ENCODE measurements around the gene LIPT2.
A peak's percentile ranks its signal among the peaks of the same experiment; 100 is the strongest.

The LIPT2 gene

DNA sequence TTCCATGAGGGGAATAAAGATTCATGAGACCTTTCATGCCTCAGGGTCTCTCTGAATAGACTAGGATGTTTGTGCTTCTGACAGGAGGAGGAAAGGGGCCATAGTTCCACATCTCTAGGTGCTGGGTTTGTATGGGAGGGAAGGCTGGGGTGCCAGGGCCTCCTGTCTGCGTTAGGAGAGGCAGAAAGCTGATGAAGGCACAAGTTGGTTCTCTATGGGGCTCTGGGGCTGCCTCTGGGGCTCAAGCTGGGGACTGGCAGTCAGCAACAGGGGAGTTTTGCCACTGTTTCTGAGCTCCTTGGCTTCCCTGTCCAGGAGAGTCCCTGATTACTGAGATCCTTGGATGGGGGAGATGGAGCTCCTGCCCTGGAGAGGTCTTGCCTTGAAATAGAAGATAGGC, 30.3 kb downstream of the LIPT2 start:
- no peak for DNase-seq

DNA sequence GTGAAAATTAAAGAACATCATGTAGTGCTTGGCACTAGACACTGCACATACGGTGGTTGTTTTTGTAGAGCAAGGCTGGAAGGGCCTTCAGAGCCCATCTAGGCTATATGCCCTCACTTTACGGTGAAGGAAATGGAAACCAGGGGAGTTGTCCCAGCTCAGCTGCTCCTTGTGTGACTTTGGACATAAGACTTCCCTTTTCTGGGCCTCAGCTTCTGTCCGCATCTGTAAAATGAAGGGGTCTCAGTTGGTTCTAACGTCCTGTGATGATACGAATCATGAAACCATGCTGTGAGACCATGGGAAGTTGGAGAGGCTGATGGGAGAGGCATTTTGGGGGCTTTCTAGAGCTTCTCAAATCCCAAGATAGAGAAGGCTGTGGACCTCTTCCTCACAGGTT, 30.9 kb downstream of the LIPT2 start:
- no peak for DNase-seq

- no peak for DNase-seq
These were observed 31.5 kb downstream of the LIPT2 start for GRCh38 chr11:74462009-74462408.

DNA sequence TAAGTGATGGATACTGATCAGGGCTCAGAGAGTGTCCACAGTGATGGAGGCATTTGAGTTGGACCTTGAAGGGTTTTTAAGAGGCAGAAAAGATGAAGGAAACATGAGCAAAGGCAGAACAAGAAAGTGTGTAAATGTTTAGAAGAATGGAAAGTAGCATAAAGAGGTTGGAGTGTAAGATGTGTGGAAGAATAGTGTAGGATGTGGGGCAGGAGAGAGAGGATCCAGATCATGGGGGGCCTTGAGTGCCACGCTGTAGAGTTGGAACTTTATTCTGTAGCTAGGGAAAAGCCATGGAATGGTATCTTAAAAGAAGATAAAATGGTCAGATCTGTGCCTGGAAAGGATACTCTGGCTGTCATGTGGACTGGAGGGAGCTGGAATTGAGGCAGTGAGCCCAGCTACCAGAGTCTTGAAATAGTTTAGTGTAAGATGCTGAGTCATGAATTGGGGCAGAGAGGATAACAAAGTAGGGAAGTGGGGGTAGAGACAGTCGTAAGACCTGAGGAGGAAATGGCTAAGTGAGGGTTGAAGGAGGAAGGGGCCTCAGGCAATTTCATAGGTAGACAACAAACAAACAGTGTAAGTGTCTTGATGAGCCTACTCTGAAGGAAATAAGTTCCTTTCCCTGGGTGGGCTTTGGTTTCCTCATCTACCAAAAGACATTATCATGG, 32.9 kb downstream of the LIPT2 start:
- DNase-seq = no peak

GRCh38 chr11:74460065-74460464, 33.5 kb downstream of the LIPT2 start:
- no peak for DNase-seq

- no peak for DNase-seq
These were observed 33.9 kb downstream of the LIPT2 start for GRCh38 chr11:74459584-74459983.

GRCh38 chr11:74457356-74457755, 36.2 kb downstream of the LIPT2 start:
- no peak for DNase-seq

DNA sequence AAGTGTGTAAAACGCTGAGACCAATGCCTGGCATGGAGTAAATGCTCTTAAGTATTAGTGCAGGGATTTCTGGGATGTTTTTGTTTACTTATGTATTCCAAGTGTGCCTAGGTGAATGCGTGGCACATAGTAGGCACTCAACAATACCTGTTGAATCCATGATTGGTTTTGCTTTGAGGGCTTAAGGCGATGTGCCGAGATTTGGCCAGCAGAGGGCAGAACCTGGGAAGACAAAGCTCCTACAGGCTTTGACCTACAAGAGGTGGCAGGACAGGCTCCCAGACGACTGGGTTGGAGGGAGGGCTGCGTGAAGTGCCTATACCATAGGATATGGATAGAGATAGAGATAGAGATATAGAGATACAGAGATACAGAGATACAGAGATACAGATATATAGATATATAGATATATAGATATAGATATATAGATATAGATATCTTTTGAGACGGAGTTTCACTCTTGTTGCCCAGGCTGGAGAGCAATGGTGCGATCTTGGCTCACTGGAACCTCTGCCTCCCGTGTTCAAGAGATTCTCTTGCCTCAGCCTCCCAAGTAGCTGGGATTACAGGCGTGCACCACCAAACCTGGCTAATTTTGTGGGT, 40.0 kb downstream of the LIPT2 start:
- peak; percentile 28 to 37 for DNase-seq

- DNase-seq = no peak
These were observed 41.2 kb downstream of the LIPT2 start for GRCh38 chr11:74452366-74452765.

GRCh38 chr11:74450318-74450717, 43.2 kb downstream of the LIPT2 start:
- DNase-seq = no peak

DNA sequence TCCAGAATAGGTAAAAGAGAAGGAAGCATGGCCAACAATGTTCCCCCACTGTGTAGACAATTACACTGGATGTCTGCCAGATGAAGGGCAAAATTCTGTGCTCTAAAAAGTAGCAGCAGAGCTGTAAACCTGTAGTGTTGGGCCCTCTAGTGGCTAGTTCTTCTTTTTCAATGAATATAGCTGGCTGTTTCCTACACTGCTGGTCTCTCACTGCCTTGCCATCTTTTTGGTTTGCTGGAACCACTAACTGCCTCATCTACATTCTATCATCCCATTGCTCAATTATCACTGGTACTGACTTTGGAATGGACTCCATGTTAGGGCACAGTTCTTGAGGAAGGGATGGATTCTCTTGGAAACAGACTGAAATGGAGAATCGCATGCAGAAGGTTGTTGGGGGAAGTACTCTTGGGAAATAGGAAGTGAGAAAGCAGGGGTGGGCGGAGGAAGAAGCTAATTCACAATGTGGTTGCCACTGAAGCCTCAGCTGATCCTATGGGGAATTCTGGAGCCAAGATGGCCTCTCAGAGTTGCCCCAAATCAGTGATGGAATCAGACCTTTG, 44.1 kb downstream of the LIPT2 start:
- DNase-seq = peak; percentile 6 to 71

GRCh38 chr11:74447720-74448119, 45.8 kb downstream of the LIPT2 start:
- DNase-seq = no peak

DNA sequence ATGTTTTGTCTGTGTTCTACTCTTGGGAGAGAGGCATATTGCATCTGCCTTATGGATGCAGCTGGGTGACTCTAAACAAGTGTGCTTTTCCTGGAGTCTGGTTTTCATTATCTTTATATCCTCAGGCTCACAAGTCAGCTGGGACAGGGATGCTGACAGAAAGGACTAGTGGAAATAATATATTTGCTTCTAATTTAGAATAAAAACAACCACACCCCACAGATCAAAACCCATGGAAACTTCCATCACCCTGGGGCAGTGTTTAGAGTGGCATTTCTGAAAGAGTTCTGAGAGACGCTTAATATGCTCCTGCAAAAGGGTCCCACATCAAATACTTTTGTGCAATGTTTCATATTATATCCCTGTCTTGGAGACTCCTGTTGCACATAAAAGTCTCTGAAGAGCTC, 47.0 kb downstream of the LIPT2 start:
- DNase-seq = no peak

- DNase-seq = no peak
These were observed 49.2 kb downstream of the LIPT2 start for GRCh38 chr11:74444173-74444826.

DNA sequence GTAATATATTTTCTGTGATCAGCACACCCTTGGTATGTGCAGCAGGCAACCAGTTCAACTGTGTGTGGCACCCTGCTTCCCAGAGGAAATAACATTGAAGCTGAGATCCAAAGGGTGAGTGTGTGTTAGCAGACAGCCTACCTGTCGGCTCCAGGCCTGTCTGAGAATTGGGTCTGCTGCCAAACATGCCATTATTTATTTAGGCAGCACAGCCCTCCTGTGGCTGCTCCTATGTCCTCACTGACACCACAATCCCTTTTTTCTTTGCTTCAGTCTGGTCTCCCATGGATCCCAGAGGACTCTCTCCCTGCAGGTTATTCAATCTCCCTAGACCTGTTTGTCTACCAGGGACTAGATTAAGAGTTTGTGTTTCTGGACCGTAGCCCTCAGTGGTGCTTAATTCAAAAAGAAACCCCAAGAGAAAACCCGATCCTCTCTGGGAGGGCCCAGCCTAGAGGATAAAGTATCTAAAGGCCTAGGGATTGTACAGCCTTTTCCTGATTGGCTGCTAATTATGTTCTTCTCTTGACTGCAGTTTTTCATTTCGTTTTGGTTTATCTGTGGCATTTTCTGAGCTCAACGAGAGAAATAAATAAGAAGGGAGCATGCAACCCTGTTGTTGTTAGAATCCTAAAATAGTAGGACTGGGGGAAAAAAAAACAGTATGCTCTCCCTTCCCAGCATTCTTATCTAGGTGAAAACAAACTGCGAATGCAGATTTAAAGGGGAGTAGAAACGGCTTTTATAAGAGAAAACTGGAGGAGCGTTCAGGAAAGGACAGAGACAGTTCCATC, 50.3 kb downstream of the LIPT2 start:
- DNase-seq = peak; percentile 44 to 54

DNA sequence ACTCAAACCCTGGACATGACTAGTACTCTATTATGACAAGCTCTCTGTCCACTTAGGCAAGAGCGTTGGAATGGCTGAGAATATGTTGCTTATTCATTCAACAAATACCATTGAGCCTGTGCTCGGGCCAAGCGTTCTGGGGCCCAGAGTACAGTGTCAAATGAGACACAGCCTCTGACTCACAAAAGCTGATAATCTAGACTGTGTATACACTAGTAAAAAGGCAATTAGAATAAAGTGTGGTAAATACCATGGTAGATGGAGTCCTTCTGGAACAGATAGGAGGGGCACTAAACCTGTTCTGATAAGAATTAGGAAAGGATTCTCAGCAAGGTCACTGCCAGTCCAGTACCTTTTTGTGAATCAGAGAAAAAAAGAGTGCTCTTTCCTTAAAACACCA, 50.9 kb downstream of the LIPT2 start:
- DNase-seq = no peak
